Keratinocyte (primary cell): ENCODE results near the gene PLAC1. TPM values are rescaled to one million over a fixed set of nuclear protein-coding genes. Genes with fewer than 3 reads are reported as not detected.

Experiments used
- DNase-seq: peaks from one replicate; pipeline ENCODE4 v3.0.0-alpha.2; 2011; ENCODE audit warnings: low read depth, missing footprints, low spot score
- FAIRE-seq: peaks from 2 replicates; lab custom pipeline; 2011; peaks lifted over from hg19 to GRCh38; lab: Jason Lieb, UNC
- H2AFZ ChIP-seq: 2 replicates; pipeline ENCODE4 v1.6.0; 2012; ENCODE audit warnings: low read length, control low read depth, inconsistent platforms; ENCODE audit not compliant: control insufficient read depth
- H3K27ac ChIP-seq: 2 replicates; pipeline ENCODE4 v1.5.1; 2011; ENCODE audit warnings: low read length; ENCODE audit not compliant: control insufficient read depth, insufficient read depth
- H3K27me3 ChIP-seq: 3 replicates; pipeline ENCODE4 v1.6.0; 2011; ENCODE audit warnings: low read length; ENCODE audit not compliant: control insufficient read depth, insufficient read depth; ENCODE audit errors: extremely low read depth
- H3K36me3 ChIP-seq, 2 experiments: 2 replicates in 1 of 2; 3 replicates in 1 of 2; pipeline ENCODE4 v1.5.1; 2011; ENCODE audit warnings: low read length in 2 of 2, mild to moderate bottlenecking in 1 of 2; ENCODE audit not compliant: control insufficient read depth in 2 of 2, insufficient read depth in 2 of 2; ENCODE audit errors: extremely low read depth in 1 of 2
- H3K4me1 ChIP-seq: 3 replicates; pipeline ENCODE4 v1.5.1; 2011; ENCODE audit warnings: low read length; ENCODE audit not compliant: control insufficient read depth, insufficient read depth; ENCODE audit errors: extremely low read depth
- H3K4me2 ChIP-seq: 3 replicates; pipeline ENCODE4 v1.6.0; 2011; ENCODE audit warnings: low read depth, low read length; ENCODE audit not compliant: control insufficient read depth, insufficient read depth; ENCODE audit errors: extremely low read depth
- H3K4me3 ChIP-seq, 3 experiments: fragments of 200-600 bp in 1 of 3; sonication (generic) in 1 of 3; 2 replicates in 2 of 3; 3 replicates in 1 of 3; pipeline ENCODE4 v1.5.1; 2011 to 2016; ENCODE audit warnings: low read length in 3 of 3, mild to moderate bottlenecking in 3 of 3, control low read depth in 2 of 3, inconsistent platforms in 1 of 3, low read depth in 1 of 3, mixed read lengths in 1 of 3, mixed run types in 1 of 3, moderate library complexity in 1 of 3; ENCODE audit not compliant: control insufficient read depth in 2 of 3, insufficient read depth in 2 of 3; ENCODE audit errors: extremely low read depth in 1 of 3
- H3K79me2 ChIP-seq: 2 replicates; pipeline ENCODE4 v1.6.0; 2012; ENCODE audit warnings: low read length; ENCODE audit not compliant: control insufficient read depth, insufficient read depth
- H3K9ac ChIP-seq: 3 replicates; pipeline ENCODE4 v1.6.0; 2011; ENCODE audit warnings: low read length; ENCODE audit not compliant: control insufficient read depth, insufficient read depth; ENCODE audit errors: extremely low read depth
- H3K9me1 ChIP-seq: 3 replicates; pipeline ENCODE4 v1.6.0; 2011; ENCODE audit warnings: low read length; ENCODE audit not compliant: control insufficient read depth, insufficient read depth; ENCODE audit errors: extremely low read depth
- H3K9me3 ChIP-seq: 2 replicates; pipeline ENCODE4 v1.5.1; 2012; ENCODE audit warnings: low read depth, low read length; ENCODE audit not compliant: control insufficient read depth
- H4K20me1 ChIP-seq: 3 replicates; pipeline ENCODE4 v1.6.0; 2011; ENCODE audit warnings: low read length; ENCODE audit not compliant: control insufficient read depth, insufficient read depth; ENCODE audit errors: extremely low read depth
- CTCF ChIP-seq, 3 experiments: IDR thresholded peaks in 1 of 3; conservative IDR thresholded peaks in 1 of 3; optimal IDR thresholded peaks in 1 of 3; 2 replicates in 2 of 3; 3 replicates in 1 of 3; pipeline versions ENCODE3 to v1.5.1; 2011; ENCODE audit warnings: low read length in 3 of 3, mild to moderate bottlenecking in 3 of 3, moderate library complexity in 2 of 3, control low read depth in 1 of 3, inconsistent platforms in 1 of 3; ENCODE audit not compliant: insufficient read depth in 2 of 3; ENCODE audit errors: extremely low read depth in 1 of 3
- EZH2 ChIP-seq: IDR thresholded peaks from one replicate; pipeline ENCODE4 v1.6.1; 2012; ENCODE audit warnings: inconsistent platforms, mild to moderate bottlenecking, low read length, moderate library complexity
- dilution Hi-C: fragments of 300-500 bp; cut with MboI; formaldehyde crosslinking; loops from one replicate; pipeline ENCODE4 v1.7.0; 2020; ENCODE audit warnings: low sequenced_read_pairs; ENCODE audit not compliant: extremely low pct_ligation_motif_present
- polyA plus RNA-seq, 5 experiments: library from polyadenylated mRNA; depleted of rRNA in 3 of 5; stranded (reverse) in 3 of 5; stranded (forward) in 1 of 5; unstranded in 1 of 5; fragments of >200 nt; gene quantifications; 1 replicate in 1 of 5; 2 replicates in 3 of 5; 3 replicates in 1 of 5; pipeline versions ENCODE4 v1.2.1 to v1.2.3, GENCODE V29; 2011 to 2012; ENCODE audit warnings: missing spikeins in 2 of 5, low read depth in 1 of 5, low replicate concordance in 1 of 5

PLAC1 gene
- polyA plus RNA-seq, 1 donor (not counting 4 experiments of a cell fraction or from before 2014, with no cell fraction given): 8.5 TPM

GRCh38 chrX:134685668-134686067 is 27.4 kb upstream of the PLAC1 start:
- dilution Hi-C loops: no loop called here
- H3K4me1 ChIP-seq: peaks cover 33% of the 10 kb centered on the region
- H4K20me1 ChIP-seq: no peaks in the 10 kb centered on the region
- no peak overlapping the region for H3K4me3 ChIP-seq
- TF ChIP-seq EZH2: no peak
- no peak for TF ChIP-seq CTCF (optimal IDR thresholded peaks at IDR 0.05 in 1 of 3, IDR thresholded peaks at IDR 0.05 in 1 of 3, conservative IDR thresholded peaks at IDR 0.05 in 1 of 3; ENCODE audit: extremely low read depth in 1 of 3, insufficient read depth in 2 of 3, low read length in 3 of 3)
- peak overlapping the region; percentile 29 for H3K27ac ChIP-seq
- FAIRE-seq: no peak
- H2AFZ ChIP-seq: no peak overlapping the region
- H3K27me3 ChIP-seq: no peaks in the 10 kb centered on the region
- DNase-seq: no peak
- H3K9me3 ChIP-seq: no peaks in the 10 kb centered on the region
- no peaks in the 10 kb centered on the region for H3K36me3 ChIP-seq
- no peaks in the 10 kb centered on the region for H3K9me1 ChIP-seq
- H3K9ac ChIP-seq: no peak overlapping the region
- no peak overlapping the region for H3K4me2 ChIP-seq
- H3K79me2 ChIP-seq: no peaks in the 10 kb centered on the region

GRCh38 chrX:134684956-134685355 is 26.7 kb upstream of the PLAC1 start:
- dilution Hi-C loops: no loop called here
- Histone ChIP-seq H3K79me2 (no peaks in the 10 kb centered on the region), H3K27ac (peak overlapping the region; percentile 64), H3K9me1 (no peaks in the 10 kb centered on the region), H4K20me1 (no peaks in the 10 kb centered on the region), H3K36me3 (no peaks in the 10 kb centered on the region), H3K9me3 (no peaks in the 10 kb centered on the region), H3K9ac (no peak overlapping the region), H3K4me2 (peak overlapping the region; percentile 49), H3K4me1 (peaks cover 33% of the 10 kb centered on the region), H2AFZ (peak overlapping the region; percentile 66), H3K27me3 (no peaks in the 10 kb centered on the region), H3K4me3 (no peak overlapping the region)
- FAIRE-seq (peak; percentile 87), DNase-seq (no peak)
- TF ChIP-seq EZH2 (no peak), CTCF (optimal IDR thresholded peaks at IDR 0.05 in 1 of 3, IDR thresholded peaks at IDR 0.05 in 1 of 3, conservative IDR thresholded peaks at IDR 0.05 in 1 of 3; ENCODE audit: extremely low read depth in 1 of 3, insufficient read depth in 2 of 3, low read length in 3 of 3) (no peak)
